Keratinocyte (primary cell): ENCODE data around the gene GDF2. TPM values are rescaled to one million over a fixed set of nuclear protein-coding genes. Genes with fewer than 3 reads are reported as not detected.

ENCODE experiments used
- DNase-seq: peaks from one replicate; pipeline ENCODE4 v3.0.0-alpha.2; 2011; ENCODE audit warnings: low read depth, missing footprints, low spot score
- FAIRE-seq: peaks from 2 replicates; lab custom pipeline; 2011; peaks lifted over from hg19 to GRCh38; lab: Jason Lieb, UNC
- H2AFZ ChIP-seq: 2 replicates; pipeline ENCODE4 v1.6.0; 2012; ENCODE audit warnings: low read length, control low read depth, inconsistent platforms; ENCODE audit not compliant: control insufficient read depth
- H3K27ac ChIP-seq: 2 replicates; pipeline ENCODE4 v1.5.1; 2011; ENCODE audit warnings: low read length; ENCODE audit not compliant: control insufficient read depth, insufficient read depth
- H3K27me3 ChIP-seq: 3 replicates; pipeline ENCODE4 v1.6.0; 2011; ENCODE audit warnings: low read length; ENCODE audit not compliant: control insufficient read depth, insufficient read depth; ENCODE audit errors: extremely low read depth
- H3K36me3 ChIP-seq, 2 experiments: 2 replicates in 1 of 2; 3 replicates in 1 of 2; pipeline ENCODE4 v1.5.1; 2011; ENCODE audit warnings: low read length in 2 of 2, mild to moderate bottlenecking in 1 of 2; ENCODE audit not compliant: control insufficient read depth in 2 of 2, insufficient read depth in 2 of 2; ENCODE audit errors: extremely low read depth in 1 of 2
- H3K4me1 ChIP-seq: 3 replicates; pipeline ENCODE4 v1.5.1; 2011; ENCODE audit warnings: low read length; ENCODE audit not compliant: control insufficient read depth, insufficient read depth; ENCODE audit errors: extremely low read depth
- H3K4me2 ChIP-seq: 3 replicates; pipeline ENCODE4 v1.6.0; 2011; ENCODE audit warnings: low read depth, low read length; ENCODE audit not compliant: control insufficient read depth, insufficient read depth; ENCODE audit errors: extremely low read depth
- H3K4me3 ChIP-seq, 3 experiments: fragments of 200-600 bp in 1 of 3; sonication (generic) in 1 of 3; 2 replicates in 2 of 3; 3 replicates in 1 of 3; pipeline ENCODE4 v1.5.1; 2011 to 2016; ENCODE audit warnings: low read length in 3 of 3, mild to moderate bottlenecking in 3 of 3, control low read depth in 2 of 3, inconsistent platforms in 1 of 3, low read depth in 1 of 3, mixed read lengths in 1 of 3, mixed run types in 1 of 3, moderate library complexity in 1 of 3; ENCODE audit not compliant: control insufficient read depth in 2 of 3, insufficient read depth in 2 of 3; ENCODE audit errors: extremely low read depth in 1 of 3
- H3K79me2 ChIP-seq: 2 replicates; pipeline ENCODE4 v1.6.0; 2012; ENCODE audit warnings: low read length; ENCODE audit not compliant: control insufficient read depth, insufficient read depth
- H3K9ac ChIP-seq: 3 replicates; pipeline ENCODE4 v1.6.0; 2011; ENCODE audit warnings: low read length; ENCODE audit not compliant: control insufficient read depth, insufficient read depth; ENCODE audit errors: extremely low read depth
- H3K9me1 ChIP-seq: 3 replicates; pipeline ENCODE4 v1.6.0; 2011; ENCODE audit warnings: low read length; ENCODE audit not compliant: control insufficient read depth, insufficient read depth; ENCODE audit errors: extremely low read depth
- H3K9me3 ChIP-seq: 2 replicates; pipeline ENCODE4 v1.5.1; 2012; ENCODE audit warnings: low read depth, low read length; ENCODE audit not compliant: control insufficient read depth
- H4K20me1 ChIP-seq: 3 replicates; pipeline ENCODE4 v1.6.0; 2011; ENCODE audit warnings: low read length; ENCODE audit not compliant: control insufficient read depth, insufficient read depth; ENCODE audit errors: extremely low read depth
- CTCF ChIP-seq, 3 experiments: IDR thresholded peaks in 1 of 3; conservative IDR thresholded peaks in 1 of 3; optimal IDR thresholded peaks in 1 of 3; 2 replicates in 2 of 3; 3 replicates in 1 of 3; pipeline versions ENCODE3 to v1.5.1; 2011; ENCODE audit warnings: low read length in 3 of 3, mild to moderate bottlenecking in 3 of 3, moderate library complexity in 2 of 3, control low read depth in 1 of 3, inconsistent platforms in 1 of 3; ENCODE audit not compliant: insufficient read depth in 2 of 3; ENCODE audit errors: extremely low read depth in 1 of 3
- EZH2 ChIP-seq: IDR thresholded peaks from one replicate; pipeline ENCODE4 v1.6.1; 2012; ENCODE audit warnings: inconsistent platforms, mild to moderate bottlenecking, low read length, moderate library complexity
- dilution Hi-C: fragments of 300-500 bp; cut with MboI; formaldehyde crosslinking; loops from one replicate; pipeline ENCODE4 v1.7.0; 2020; ENCODE audit warnings: low sequenced_read_pairs; ENCODE audit not compliant: extremely low pct_ligation_motif_present
- polyA plus RNA-seq, 5 experiments: library from polyadenylated mRNA; depleted of rRNA in 3 of 5; stranded (reverse) in 3 of 5; stranded (forward) in 1 of 5; unstranded in 1 of 5; fragments of >200 nt; gene quantifications; 1 replicate in 1 of 5; 2 replicates in 3 of 5; 3 replicates in 1 of 5; pipeline versions ENCODE4 v1.2.1 to v1.2.3, GENCODE V29; 2011 to 2012; ENCODE audit warnings: missing spikeins in 2 of 5, low read depth in 1 of 5, low replicate concordance in 1 of 5

Gene GDF2
- polyA plus RNA-seq, 1 donor (not counting 4 experiments of a cell fraction or from before 2014, with no cell fraction given), result not detected

- TF ChIP-seq CTCF (optimal IDR thresholded peaks at IDR 0.05 in 1 of 3, IDR thresholded peaks at IDR 0.05 in 1 of 3, conservative IDR thresholded peaks at IDR 0.05 in 1 of 3; ENCODE audit: extremely low read depth in 1 of 3, insufficient read depth in 2 of 3, low read length in 3 of 3) (no peak), EZH2 (no peak)
- DNase-seq (no peak), FAIRE-seq (no peak)
- H3K9me1 ChIP-seq, result no peaks in the 10 kb centered on the region
- no peaks in the 10 kb centered on the region for H3K27me3 ChIP-seq
- no peak overlapping the region for H3K27ac ChIP-seq
- no peaks in the 10 kb centered on the region for H3K36me3 ChIP-seq
- dilution Hi-C loops, result no loop called here
- no peaks in the 10 kb centered on the region for H4K20me1 ChIP-seq
- H3K4me1 ChIP-seq, result peaks cover 13% of the 10 kb centered on the region
- H3K4me3 ChIP-seq, result no peak overlapping the region
- H2AFZ ChIP-seq, result no peak overlapping the region
- H3K9ac ChIP-seq, result no peak overlapping the region
- no peak overlapping the region for H3K4me2 ChIP-seq
- no peaks in the 10 kb centered on the region for H3K9me3 ChIP-seq
- no peaks in the 10 kb centered on the region for H3K79me2 ChIP-seq
Measured at GRCh38 chr10:47364366-47364765, 42.1 kb downstream of the GDF2 start.

- no peak overlapping the region for H3K27ac ChIP-seq
Measured at GRCh38 chr10:47364911-47365310, 42.7 kb downstream of the GDF2 start.

More at GRCh38 chr10:47364911-47365310, 42.7 kb downstream of the GDF2 start:
- Histone ChIP-seq H3K4me2 (no peak overlapping the region), H3K9me1 (no peaks in the 10 kb centered on the region), H3K79me2 (no peaks in the 10 kb centered on the region), H3K4me1 (peaks cover 13% of the 10 kb centered on the region), H3K36me3 (no peaks in the 10 kb centered on the region), H3K4me3 (no peak overlapping the region), H3K9ac (no peak overlapping the region), H2AFZ (no peak overlapping the region), H4K20me1 (no peaks in the 10 kb centered on the region), H3K27me3 (no peaks in the 10 kb centered on the region), H3K9me3 (no peaks in the 10 kb centered on the region)
- TF ChIP-seq CTCF (optimal IDR thresholded peaks at IDR 0.05 in 1 of 3, IDR thresholded peaks at IDR 0.05 in 1 of 3, conservative IDR thresholded peaks at IDR 0.05 in 1 of 3; ENCODE audit: extremely low read depth in 1 of 3, insufficient read depth in 2 of 3, low read length in 3 of 3) (no peak), EZH2 (no peak)
- no peak for FAIRE-seq
- dilution Hi-C loops, result no loop called here
- DNase-seq, result no peak
